ENCODE measurements around the gene ZNF319.

The ZNF319 gene

DNA sequence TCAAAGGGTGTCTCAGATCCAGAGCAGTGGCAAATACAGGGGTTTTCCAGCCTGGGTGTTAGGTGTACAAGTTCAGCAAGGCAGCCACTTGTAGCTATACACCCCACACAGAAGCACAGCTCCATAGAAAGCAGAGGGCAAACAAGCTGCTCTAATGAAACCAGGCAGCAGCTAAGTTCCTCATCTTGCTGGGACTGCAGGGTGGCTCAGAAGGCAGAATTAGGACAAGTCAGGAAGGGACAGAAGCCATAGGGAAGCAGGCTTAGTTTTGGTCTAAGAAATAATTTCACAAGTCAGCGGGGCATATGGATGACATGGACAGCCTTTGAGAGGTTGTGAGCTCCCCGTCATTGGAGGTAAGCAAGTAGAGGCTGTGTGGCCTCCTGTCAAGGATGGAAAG, 53.2 kb downstream of the ZNF319 start:
- Mint-ChIP-seq H3K36me3 (ENCODE audit: low read depth) (no peaks in the 10 kb centered on the region), H3K4me1 (no peaks in the 10 kb centered on the region), H3K9me3 (no peaks in the 10 kb centered on the region), H3K4me3 (no peak overlapping the region), H3K27ac (no peak overlapping the region), H3K27me3 (ENCODE audit: low read depth) (peaks cover 10% of the 10 kb centered on the region)
- TF ChIP-seq, protein P1, sequence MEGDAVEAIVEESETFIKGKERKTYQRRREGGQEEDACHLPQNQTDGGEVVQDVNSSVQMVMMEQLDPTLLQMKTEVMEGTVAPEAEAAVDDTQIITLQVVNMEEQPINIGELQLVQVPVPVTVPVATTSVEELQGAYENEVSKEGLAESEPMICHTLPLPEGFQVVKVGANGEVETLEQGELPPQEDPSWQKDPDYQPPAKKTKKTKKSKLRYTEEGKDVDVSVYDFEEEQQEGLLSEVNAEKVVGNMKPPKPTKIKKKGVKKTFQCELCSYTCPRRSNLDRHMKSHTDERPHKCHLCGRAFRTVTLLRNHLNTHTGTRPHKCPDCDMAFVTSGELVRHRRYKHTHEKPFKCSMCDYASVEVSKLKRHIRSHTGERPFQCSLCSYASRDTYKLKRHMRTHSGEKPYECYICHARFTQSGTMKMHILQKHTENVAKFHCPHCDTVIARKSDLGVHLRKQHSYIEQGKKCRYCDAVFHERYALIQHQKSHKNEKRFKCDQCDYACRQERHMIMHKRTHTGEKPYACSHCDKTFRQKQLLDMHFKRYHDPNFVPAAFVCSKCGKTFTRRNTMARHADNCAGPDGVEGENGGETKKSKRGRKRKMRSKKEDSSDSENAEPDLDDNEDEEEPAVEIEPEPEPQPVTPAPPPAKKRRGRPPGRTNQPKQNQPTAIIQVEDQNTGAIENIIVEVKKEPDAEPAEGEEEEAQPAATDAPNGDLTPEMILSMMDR (IDR thresholded peaks at IDR 0.05; ENCODE audit: unreplicated experiment in 3 of 3) = no peak

DNA sequence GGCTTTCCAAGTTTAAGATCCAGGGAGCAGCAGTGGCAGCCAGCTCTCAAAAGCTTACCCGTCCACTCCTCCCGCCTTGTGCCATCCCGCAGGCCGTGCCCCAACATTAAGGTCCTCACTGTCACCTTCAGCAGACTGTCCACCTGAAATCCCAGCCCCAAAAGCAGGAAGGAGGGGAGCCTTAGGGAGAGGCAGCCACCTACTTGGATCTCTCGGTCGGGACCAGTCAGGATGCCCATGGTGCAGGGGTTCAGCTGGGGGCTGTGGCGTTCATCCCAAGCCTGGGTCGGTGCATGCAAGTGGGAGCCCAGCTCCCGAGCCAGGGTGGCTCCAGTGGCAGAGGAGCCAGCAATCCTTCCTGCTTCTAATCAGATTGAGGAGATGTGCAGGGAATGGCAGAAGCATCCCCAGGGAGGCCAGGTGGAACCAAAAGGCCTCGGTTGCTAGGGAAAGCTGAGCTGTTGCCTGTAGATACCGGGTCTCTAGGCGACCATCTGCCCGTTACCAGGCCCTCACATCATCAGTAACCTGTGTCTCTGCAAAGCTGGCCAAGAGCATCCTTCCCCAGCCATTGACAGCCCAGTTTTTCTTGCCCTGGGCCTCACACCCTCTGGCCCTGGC, 54.2 kb downstream of the ZNF319 start:
- Mint-ChIP-seq H3K27me3 (ENCODE audit: low read depth) (peaks cover 10% of the 10 kb centered on the region), H3K4me1 (peaks cover 4% of the 10 kb centered on the region), H3K36me3 (ENCODE audit: low read depth) (no peaks in the 10 kb centered on the region), H3K9me3 (no peaks in the 10 kb centered on the region), H3K27ac (no peak overlapping the region), H3K4me3 (no peak overlapping the region)
- TF ChIP-seq, protein P1 (IDR thresholded peaks at IDR 0.05; ENCODE audit: unreplicated experiment in 3 of 3) = no peak

DNA sequence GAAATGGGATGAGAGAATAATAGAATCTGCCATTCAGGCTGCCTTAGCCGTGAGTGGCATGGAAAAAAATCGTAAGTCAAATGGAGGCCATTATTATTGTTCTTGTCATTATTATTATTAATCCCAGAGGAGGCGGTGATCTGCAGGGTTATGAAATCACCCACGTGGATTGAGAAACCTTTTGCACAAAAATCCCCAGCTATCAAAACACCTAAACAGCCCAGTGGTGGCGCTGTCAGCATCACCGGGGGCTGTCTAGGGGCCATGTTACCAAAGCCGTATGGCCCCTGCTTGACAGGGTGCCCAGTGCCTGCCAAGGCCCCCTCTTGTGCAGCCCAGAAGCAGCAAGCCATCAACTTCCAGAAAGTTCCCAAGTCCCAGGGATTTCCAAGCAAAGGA, 54.7 kb downstream of the ZNF319 start:
- H3K4me3 Mint-ChIP-seq = no peak overlapping the region
- no peaks in the 10 kb centered on the region for H3K36me3 Mint-ChIP-seq (ENCODE audit: low read depth)
- no peak overlapping the region for H3K27ac Mint-ChIP-seq
- H3K9me3 Mint-ChIP-seq = no peaks in the 10 kb centered on the region
- H3K4me1 Mint-ChIP-seq = peaks cover 4% of the 10 kb centered on the region
- TF ChIP-seq, protein P1 (IDR thresholded peaks at IDR 0.05; ENCODE audit: unreplicated experiment in 3 of 3) = no peak
- H3K27me3 Mint-ChIP-seq (ENCODE audit: low read depth) = peaks cover 11% of the 10 kb centered on the region

DNA sequence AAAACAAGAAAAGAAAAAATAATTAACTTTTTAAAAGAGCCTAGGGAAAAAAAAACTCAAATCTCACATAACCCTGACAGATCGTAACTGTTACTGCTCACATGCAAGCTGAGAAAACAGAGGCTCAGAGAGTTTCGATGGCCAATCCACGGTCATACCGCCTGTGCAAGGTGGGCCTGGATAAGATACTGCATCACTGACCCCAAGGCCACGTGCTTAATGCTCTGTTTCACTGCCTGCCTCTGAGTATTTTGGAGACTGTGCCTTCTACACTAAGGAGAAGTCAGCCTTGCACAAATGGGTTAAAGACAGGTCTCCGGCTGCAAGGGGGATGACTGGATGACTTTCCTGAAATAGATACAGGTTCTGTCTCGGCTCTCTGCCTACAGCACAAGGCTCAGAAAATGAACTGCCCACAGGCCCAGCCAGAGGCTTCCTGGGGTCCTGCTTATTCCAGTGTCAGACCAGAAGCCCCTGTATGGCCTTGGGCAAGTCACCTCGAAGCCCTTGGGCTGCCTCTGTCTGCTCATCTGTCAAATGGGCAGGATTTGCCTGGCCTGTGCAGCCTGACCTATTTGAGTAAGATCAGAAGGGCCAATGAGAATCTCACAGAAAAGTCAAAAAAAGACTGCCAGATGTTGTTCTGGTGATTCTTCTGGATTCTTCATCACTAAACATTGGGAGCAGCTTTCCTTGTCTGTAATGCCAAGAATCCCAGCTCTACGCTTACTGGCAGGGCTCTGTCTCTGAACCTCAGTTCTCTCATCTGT, 55.3 kb downstream of the ZNF319 start:
- TF ChIP-seq, protein P1 (IDR thresholded peaks at IDR 0.05; ENCODE audit: unreplicated experiment in 3 of 3) = no peak
- Mint-ChIP-seq H3K9me3 (no peaks in the 10 kb centered on the region), H3K27me3 (ENCODE audit: low read depth) (peaks cover 11% of the 10 kb centered on the region), H3K27ac (no peak overlapping the region), H3K36me3 (ENCODE audit: low read depth) (no peaks in the 10 kb centered on the region), H3K4me3 (no peak overlapping the region), H3K4me1 (peaks cover 4% of the 10 kb centered on the region)

Measured in nephron (organoid).